ENCODE data around the gene FLT4.

- no peak for TF ChIP-seq CTCF (conservative IDR thresholded peaks at IDR 0.05; ENCODE audit: low read depth in 2 of 2)
- no peak for TF ChIP-seq REST (IDR thresholded peaks at IDR 0.05; ENCODE audit: unreplicated experiment)
- no peak for TF ChIP-seq POLR2AphosphoS5 (IDR thresholded peaks at IDR 0.05; ENCODE audit: low read depth)
- TF ChIP-seq JUNB (IDR thresholded peaks at IDR 0.05; ENCODE audit: unreplicated experiment) = no peak
- no peak for TF ChIP-seq CREB1 (CRISPR knock-in tag; IDR thresholded peaks at IDR 0.05; ENCODE audit: low read depth)
Measured at GRCh38 chr5:180558232-180558631, 91.2 kb downstream of the FLT4 start.
